ENCODE measurements around the gene ZIC2.

Gene ZIC2

GRCh38 chr13:99985886-99986527, 4.4 kb downstream of the ZIC2 start:
- no peak for FAIRE-seq
- DNase-seq (ENCODE audit: low spot score): no peak

DNA sequence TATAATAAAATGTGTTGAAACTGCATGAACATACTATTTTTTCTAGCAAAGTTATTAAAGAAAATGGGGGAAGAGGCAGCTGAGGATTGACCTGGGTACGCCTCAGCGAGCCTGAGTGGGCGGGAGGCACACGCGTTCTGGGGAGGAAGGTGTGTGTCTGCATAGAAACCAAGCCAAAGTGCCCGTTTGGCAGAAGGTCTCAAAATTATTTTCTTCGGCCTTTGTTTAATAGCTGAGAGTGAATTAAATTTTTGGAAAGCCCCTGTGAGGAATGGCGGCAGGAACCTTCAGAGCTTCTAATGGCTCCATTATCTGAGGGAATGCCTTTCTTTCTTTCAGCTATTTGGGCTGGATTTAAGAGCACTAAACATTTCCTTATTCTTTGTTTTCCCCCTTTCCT, 5.2 kb downstream of the ZIC2 start:
- DNase-seq (ENCODE audit: low spot score): no peak
- no peak for FAIRE-seq

- DNase-seq (ENCODE audit: low spot score): no peak
- FAIRE-seq: no peak
Observed at GRCh38 chr13:99987154-99988019, 5.8 kb downstream of the ZIC2 start.

DNA sequence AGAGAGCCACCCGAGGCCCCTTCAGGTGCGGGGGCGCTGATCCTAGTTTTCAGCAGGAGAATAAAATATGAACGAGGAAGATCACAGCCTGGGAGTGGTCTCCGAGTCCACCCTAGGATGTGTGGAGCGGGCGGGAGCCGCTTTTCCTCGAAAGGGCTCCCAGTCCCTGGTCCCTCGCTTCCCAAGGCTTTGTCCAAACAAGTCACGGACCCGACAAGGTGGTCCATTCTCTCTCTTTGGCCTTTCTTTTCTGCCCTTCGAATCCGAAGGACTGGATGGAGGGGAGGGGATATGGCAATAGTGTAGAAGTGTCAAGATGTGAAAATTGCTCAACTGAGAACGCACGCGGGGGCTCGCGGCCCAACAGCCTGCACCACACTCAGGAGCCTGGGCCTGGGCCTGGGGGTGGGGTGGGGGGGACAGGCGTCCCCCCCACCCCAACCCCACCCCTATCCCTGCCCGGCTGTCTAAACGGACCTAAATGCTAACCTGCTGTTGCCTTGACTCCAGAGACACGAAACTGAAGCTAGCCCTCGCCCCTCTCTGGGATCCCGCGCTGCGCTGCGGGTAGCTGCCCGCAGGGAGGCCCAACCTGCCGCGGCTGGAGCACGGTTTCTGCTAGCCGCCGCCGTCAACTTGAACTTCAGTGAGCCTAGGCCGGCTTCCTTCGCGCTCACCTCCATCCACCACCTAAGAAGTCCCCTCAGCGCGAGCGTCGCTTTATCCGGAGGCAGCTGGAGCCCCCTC, 7.1 kb downstream of the ZIC2 start:
- FAIRE-seq (no peak), DNase-seq (ENCODE audit: low spot score) (no peak)

DNA sequence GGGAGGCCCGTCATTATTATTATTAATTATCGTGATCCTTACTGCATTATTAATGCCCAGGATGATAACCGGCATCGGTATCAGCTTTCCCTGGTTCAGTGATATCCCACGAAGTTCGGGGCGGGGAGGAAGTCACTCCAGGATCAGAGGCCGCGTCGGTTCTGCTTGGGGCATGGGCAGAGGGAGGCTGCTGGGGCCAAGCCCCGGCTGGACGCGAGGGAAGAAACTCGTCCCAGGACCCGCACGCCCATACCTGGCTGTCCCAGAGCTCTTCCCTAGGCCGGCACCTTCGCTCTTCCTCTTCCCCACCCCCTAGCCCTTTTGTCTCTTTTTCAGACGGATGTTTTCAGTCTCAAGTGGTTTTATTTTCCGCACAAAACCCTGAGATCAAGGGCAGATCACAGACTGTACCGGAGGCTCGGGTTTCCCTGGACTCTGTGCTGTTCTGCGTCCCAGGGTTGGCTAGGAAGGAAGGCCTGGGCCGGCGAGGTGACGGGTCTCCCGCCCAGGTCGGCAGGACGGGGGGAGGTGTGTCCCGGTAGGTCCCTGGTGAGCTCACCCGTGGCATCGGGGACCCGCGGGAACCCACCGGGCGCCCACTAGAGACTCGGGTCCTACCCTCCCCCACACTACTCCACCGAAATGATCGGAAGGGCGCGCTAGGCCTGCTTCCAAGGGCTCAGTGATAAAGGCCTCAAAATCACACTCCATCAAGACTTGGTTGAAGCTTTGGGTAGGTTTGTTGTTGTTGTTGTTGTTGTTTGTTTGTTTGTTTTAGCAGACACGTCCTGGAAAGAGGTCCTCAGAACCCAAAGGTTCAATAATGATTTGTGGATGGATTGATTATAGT, 7.9 kb downstream of the ZIC2 start:
- no peak for FAIRE-seq

GRCh38 chr13:99990126-99990977, 8.8 kb downstream of the ZIC2 start:
- FAIRE-seq (no peak), DNase-seq (ENCODE audit: low spot score) (no peak)

More for the DNA sequence above, 7.9 kb downstream of the ZIC2 start:
- DNase-seq (ENCODE audit: low spot score): no peak

DNA sequence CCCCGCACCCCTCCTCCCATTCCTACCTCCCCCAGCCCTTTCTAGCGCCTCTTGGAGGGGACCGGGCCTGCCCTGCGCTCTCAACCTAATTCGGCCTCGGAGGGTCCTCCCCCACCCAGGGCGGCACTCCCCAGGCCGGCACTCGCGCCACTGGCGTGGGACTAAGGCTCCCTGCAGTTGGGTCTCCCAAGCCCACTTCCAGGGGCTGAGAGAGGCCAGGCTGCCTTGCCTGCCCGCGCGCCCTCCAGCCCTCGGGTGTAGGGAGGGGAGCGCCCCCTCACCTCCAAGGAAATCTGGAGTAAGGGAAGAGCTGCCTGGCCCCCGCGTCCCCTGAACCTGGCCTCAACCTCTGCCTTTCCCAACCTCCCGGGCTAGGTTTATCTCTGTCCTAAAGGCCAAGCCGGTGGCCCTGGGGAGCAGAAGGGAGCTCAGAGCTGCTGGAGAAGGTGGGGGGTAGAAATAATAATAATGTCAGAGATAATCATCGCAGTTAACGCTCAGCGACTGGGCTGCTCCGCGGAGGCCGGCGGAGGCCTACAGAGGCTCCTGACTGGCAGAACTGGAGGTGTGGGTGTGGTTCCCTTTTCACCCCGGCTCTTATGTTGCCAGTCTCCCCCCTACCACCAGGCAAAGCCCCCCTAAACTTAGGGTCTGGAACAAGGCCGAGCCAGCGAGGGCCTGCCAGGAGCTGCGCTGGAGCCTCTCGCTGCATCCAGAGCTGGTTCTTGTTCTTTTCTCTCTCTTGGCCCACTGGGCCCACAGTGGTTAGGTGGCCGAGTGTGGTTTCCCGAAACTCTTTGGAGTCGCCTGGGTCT, 9.6 kb downstream of the ZIC2 start:
- no peak for DNase-seq (ENCODE audit: low spot score)
- FAIRE-seq: no peak

DNA sequence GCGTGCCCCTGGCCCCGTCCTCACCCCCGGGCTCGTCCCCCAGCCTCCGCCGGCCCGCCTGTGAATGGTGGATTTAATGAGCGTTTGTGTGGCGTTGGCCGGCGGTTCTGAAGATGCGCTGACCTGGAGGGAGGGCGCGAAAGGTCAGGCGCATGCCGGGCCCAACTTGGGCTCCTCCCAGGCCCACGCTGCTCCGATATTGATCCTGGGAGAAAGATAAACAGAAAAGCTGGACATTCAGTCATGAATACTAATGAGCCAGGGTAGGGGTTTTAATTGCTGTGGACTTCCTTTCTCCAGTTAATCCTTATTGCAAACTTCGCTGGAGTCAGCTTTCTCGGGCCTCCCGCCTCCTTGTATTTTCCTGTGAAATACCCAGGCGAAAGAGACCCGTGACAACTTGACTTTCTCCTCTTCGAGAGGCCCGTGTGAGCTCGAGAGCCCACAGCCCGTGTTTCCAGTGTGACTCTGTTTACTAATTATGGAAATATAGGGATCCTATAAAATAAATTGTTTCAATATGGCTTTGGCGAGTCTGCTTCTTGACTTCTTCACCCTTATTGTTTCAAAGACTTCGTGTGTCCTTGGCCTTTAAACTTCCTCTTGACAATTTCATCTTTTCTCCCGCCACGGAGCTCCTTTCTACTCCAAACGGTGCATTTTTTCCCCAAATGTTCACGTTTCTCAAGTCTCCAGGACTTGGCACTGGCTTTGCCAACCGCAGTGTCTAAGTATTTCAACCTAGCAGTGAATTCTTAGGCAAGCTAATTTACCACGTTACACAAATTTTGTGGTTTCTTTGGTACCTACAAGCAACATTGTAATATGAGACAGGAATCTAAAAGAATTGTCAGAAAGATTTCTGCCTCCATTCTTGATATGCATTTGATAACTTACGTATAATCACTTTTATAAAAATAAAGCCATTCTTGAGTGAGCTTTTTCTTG, 10.5 kb downstream of the ZIC2 start:
- DNase-seq (ENCODE audit: low spot score): no peak
- no peak for FAIRE-seq

DNA sequence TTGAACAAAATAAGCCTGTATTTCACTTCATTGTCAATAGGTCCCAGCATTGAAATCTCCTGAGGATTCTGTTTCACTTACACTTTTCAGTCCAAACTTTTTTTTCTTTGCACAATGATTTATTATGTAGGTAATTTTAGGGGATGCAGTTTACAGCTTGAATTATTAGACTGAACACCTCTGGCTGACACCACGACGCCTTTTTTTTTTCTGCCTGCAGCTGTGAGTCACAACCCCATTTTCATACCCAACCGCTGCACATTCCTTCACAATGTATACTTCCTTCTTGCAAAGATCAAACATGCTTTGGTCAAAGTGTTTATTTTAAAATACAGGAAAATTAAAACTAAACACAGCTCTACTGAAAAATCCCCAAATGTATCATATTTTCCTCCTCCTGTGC, 11.4 kb downstream of the ZIC2 start:
- DNase-seq (ENCODE audit: low spot score) (peak; percentile 25), FAIRE-seq (no peak)

DNA sequence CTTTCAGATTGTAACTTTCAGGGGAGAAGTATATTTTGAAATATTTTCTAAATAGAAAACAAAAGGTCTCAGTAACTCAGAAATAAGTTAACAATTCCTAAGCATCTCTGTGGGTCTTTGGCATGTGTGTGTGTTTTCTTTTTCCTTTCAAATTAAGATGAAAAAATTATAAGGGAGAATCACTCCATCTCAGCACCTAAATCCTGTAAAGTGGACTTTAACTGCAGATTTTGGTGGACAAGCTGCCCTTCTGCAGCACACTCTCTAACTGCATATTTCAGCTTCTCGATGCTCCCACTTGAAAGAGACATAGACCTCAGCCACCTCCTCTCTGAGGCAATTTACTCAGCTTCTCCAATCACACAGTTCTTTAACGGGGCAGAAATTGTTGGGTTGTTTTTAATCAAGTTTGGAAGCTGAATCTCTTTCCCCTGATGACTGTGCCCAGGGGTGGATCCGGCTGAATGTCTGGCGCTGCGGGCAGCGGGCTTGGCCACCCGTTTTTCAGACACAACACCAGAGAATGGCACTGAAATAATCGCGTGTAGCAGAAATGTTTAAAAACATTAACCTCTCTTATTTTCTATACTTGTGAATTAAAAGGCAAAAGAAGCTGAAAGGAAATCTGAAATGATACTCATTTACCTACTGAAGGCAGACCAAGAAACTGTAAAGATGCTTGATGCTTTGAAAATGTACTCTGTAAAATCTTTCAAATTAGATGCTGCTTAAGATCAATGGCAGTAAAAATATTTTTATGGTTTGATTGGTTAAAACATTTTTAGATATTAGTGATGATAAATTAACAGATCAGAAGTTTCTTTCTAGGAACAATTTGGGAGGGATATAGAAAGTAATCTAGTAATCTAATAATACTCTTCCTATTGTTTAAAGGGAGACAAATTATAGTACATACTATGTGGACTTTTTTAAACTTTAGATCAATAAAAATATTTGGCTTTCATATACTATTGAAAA, 12.4 kb downstream of the ZIC2 start:
- DNase-seq (ENCODE audit: low spot score) (no peak), FAIRE-seq (no peak)

GRCh38 chr13:99994638-99995020, 13.0 kb downstream of the ZIC2 start:
- FAIRE-seq (no peak), DNase-seq (ENCODE audit: low spot score) (no peak)

DNA sequence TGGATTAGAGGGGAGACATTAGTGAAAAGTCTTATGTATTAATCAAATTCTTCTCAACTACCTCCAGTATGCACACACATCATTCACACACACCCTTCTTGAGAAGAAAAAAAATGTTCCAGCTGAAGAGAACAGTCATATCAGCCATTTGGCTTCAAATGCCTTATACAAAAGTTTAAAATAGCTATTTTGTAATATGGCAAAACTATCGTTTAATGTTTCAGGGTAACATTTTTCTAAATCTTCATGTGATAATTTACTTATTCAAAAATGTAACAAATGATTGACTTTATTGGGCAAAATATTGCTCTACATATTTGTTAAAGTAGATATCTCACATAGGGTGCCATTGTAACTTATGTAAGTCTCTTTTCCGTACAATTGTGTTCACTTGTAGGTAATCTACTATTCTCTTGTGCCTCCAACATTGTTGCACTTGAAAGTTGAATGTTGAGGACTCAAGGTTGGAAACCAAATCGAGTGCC, 13.6 kb downstream of the ZIC2 start:
- FAIRE-seq (no peak), DNase-seq (ENCODE audit: low spot score) (no peak)

- no peak for FAIRE-seq
- DNase-seq (ENCODE audit: low spot score): peak; percentile 21
Observed at GRCh38 chr13:99995589-99996380, 14.2 kb downstream of the ZIC2 start.

DNA sequence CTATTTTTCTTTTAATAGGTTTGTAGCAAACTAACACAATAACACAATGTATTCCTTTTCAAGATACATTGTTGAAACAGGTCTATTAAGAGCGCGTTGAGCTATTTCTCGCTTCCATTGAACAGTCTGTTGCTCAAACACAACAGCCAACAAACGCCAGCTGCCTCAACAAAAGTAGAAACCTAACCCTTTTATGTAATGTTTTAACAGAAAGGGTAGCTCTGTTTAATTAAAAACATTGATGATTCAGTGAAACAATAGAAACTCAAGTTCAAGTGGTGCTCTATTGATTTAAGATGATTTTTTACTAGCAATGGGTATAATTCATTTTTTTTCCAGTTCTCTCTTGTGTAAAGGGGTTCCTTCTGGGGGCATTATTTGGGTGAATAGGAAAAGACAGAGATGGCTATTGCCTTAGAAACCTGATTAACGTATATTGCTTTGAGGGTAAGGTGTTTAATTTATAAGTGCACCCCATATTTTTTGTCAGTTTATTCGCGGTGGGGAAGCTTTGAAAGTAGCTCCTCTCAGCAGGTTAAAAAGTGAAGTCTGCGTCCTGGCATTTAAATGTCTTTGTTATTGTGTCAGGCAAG, 14.9 kb downstream of the ZIC2 start:
- no peak for DNase-seq (ENCODE audit: low spot score)

GRCh38 chr13:99997702-99998214, 16.2 kb downstream of the ZIC2 start:
- FAIRE-seq (no peak), DNase-seq (ENCODE audit: low spot score) (no peak)

More for the DNA sequence above, 14.9 kb downstream of the ZIC2 start:
- FAIRE-seq: no peak

GRCh38 chr13:99998261-99998660, 16.7 kb downstream of the ZIC2 start:
- FAIRE-seq (no peak), DNase-seq (ENCODE audit: low spot score) (no peak)
